Right hindlimb (tissue), 1 donor: ENCODE measurements around the gene FKBP3.
"Not testable (repeated sequence)": the region's sequence is repeated elsewhere in the genome, so short reads cannot be mapped to it uniquely, and the experiment has no call there.

Experiments
- DNase-seq: peaks from one replicate; pipeline ENCODE4 v3.0.0-alpha.2; 2018

Gene FKBP3

GRCh38 chr14:45112896-45113781 is 21.1 kb downstream of the FKBP3 start:
- DNase-seq: no peak

GRCh38 chr14:45104561-45104960 is 29.7 kb downstream of the FKBP3 start:
- no peak for DNase-seq

GRCh38 chr14:45103806-45104205 is 30.5 kb downstream of the FKBP3 start:
- no peak for DNase-seq

GRCh38 chr14:45096218-45096617 is 38.1 kb downstream of the FKBP3 start:
- DNase-seq: no peak

GRCh38 chr14:45095143-45095542 is 39.1 kb downstream of the FKBP3 start:
- DNase-seq: no peak

GRCh38 chr14:45094275-45094674 is 40.0 kb downstream of the FKBP3 start:
- no peak for DNase-seq

- no peak for DNase-seq
Observed at GRCh38 chr14:45091710-45092109, 42.6 kb downstream of the FKBP3 start.

- no peak for DNase-seq
Observed at GRCh38 chr14:45089813-45090212, 44.5 kb downstream of the FKBP3 start.

GRCh38 chr14:45084946-45085346 is 49.3 kb downstream of the FKBP3 start:
- no peak for DNase-seq

GRCh38 chr14:45083976-45084722 is 50.1 kb downstream of the FKBP3 start, which contains the start of gene PRPF39:
TSS of gene PRPF39 (plus strand) at chr14:45084116. CDS start at chr14:45095240, 11,124 bp downstream.
- DNase-seq: peak; percentile 96

- no peak for DNase-seq
Observed at GRCh38 chr14:45083617-45083975, 50.7 kb downstream of the FKBP3 start.

- no peak for DNase-seq
Observed at GRCh38 chr14:45082420-45082819, 51.9 kb downstream of the FKBP3 start.

- not testable (repeated sequence) for DNase-seq
Observed at GRCh38 chr14:45081096-45081495, 53.2 kb downstream of the FKBP3 start.

- not testable (repeated sequence) for DNase-seq
Observed at GRCh38 chr14:45080416-45080968, 53.8 kb downstream of the FKBP3 start.

- DNase-seq: no peak
Observed at GRCh38 chr14:45078323-45078722, 56.0 kb downstream of the FKBP3 start.

- no peak for DNase-seq
Observed at GRCh38 chr14:45073231-45073879, 60.9 kb downstream of the FKBP3 start.

- DNase-seq: no peak
Observed at GRCh38 chr14:45072126-45072525, 62.2 kb downstream of the FKBP3 start.

- no peak for DNase-seq
Observed at GRCh38 chr14:45070215-45070614, 64.1 kb downstream of the FKBP3 start.

- DNase-seq: no peak
Observed at GRCh38 chr14:45068396-45068795, 65.9 kb downstream of the FKBP3 start.

GRCh38 chr14:45066667-45067066 is 67.6 kb downstream of the FKBP3 start:
- no peak for DNase-seq

- no peak for DNase-seq
Observed at GRCh38 chr14:45065956-45066355, 68.3 kb downstream of the FKBP3 start.
